ENCODE data around the gene ALKBH1. TPM values are rescaled to one million over a fixed set of nuclear protein-coding genes. Genes with fewer than 3 reads are reported as not detected.
A peak's percentile ranks its signal among the peaks of the same experiment; 100 is the strongest.

The ALKBH1 gene
- total and polyA plus RNA-seq, 2 of the 13 experiments (the other 11 are each of a cell fraction or from before 2014, with no cell fraction given) = 12.5 to 14.3 TPM

- TF ChIP-seq ATF7 (IDR thresholded peaks at IDR 0.05) (no peak), ATF7 (CRISPR knock-in tag; IDR thresholded peaks at IDR 0.05) (no peak), KDM4B (CRISPR knock-in tag; IDR thresholded peaks at IDR 0.05) (peak; percentile 48; the same call in 1 of the 2 replicates), ZBED4 (CRISPR knock-in tag; IDR thresholded peaks at IDR 0.05; ENCODE audit: borderline replicate concordance) (no peak), ZNF547 (CRISPR knock-in tag; IDR thresholded peaks at IDR 0.05) (peak; percentile 65; the same call in 1 of the 2 replicates), ZNF367 (CRISPR knock-in tag; IDR thresholded peaks at IDR 0.05; ENCODE audit: borderline replicate concordance) (no peak), MIXL1 (CRISPR knock-in tag; IDR thresholded peaks at IDR 0.05) (peak; percentile 49; the same call in 1 of the 2 replicates), ZNF782 (CRISPR knock-in tag; IDR thresholded peaks at IDR 0.05; ENCODE audit: borderline replicate concordance) (no peak), TERF1 (CRISPR knock-in tag; IDR thresholded peaks at IDR 0.05) (no peak), RXRA (CRISPR knock-in tag; IDR thresholded peaks at IDR 0.05) (peak; percentile 78), JUNB (CRISPR knock-in tag; IDR thresholded peaks at IDR 0.05; ENCODE audit: borderline replicate concordance) (no peak), HMG20A (CRISPR knock-in tag; IDR thresholded peaks at IDR 0.05; ENCODE audit: borderline replicate concordance) (no peak), MATR3 (CRISPR knock-in tag; IDR thresholded peaks at IDR 0.05) (no peak), MAFK (conservative IDR thresholded peaks at IDR 0.05 in 1 of 2, IDR thresholded peaks at IDR 0.05 in 1 of 2; ENCODE audit: low read length in 2 of 2) (no peak), KDM6A (CRISPR knock-in tag; IDR thresholded peaks at IDR 0.05; ENCODE audit: low read depth) (no peak), HMGXB3 (CRISPR knock-in tag; IDR thresholded peaks at IDR 0.05; ENCODE audit: borderline replicate concordance) (peak; percentile 67; the same call in 1 of the 2 replicates)
- TF ChIP-seq, protein P1, sequence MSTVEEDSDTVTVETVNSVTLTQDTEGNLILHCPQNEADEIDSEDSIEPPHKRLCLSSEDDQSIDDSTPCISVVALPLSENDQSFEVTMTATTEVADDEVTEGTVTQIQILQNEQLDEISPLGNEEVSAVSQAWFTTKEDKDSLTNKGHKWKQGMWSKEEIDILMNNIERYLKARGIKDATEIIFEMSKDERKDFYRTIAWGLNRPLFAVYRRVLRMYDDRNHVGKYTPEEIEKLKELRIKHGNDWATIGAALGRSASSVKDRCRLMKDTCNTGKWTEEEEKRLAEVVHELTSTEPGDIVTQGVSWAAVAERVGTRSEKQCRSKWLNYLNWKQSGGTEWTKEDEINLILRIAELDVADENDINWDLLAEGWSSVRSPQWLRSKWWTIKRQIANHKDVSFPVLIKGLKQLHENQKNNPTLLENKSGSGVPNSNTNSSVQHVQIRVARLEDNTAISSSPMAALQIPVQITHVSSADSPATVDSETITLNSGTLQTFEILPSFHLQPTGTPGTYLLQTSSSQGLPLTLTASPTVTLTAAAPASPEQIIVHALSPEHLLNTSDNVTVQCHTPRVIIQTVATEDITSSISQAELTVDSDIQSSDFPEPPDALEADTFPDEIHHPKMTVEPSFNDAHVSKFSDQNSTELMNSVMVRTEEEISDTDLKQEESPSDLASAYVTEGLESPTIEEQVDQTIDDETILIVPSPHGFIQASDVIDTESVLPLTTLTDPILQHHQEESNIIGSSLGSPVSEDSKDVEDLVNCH (CRISPR knock-in tag; IDR thresholded peaks at IDR 0.05) = no peak
Observed at GRCh38 chr14:77707724-77708408, at the start of gene ALKBH1, which contains the start of gene SLIRP (continued).
